Stimulated activated CD8-positive, alpha-beta memory T cell treated with anti-CD3 and anti-CD28 coated beads, Interleukin-12 subunit alpha, Interleukin-12 subunit beta, amount 100 ng/mL, for 24 hours (primary cell): ENCODE results near the gene RAB1B.

Experiments
- DNase-seq: peaks from one replicate; pipeline ENCODE4 v3.0.0-alpha.2; 2020; ENCODE audit errors: extremely low read depth

Gene RAB1B

GRCh38 chr11:66268244-66268951 is at the start of gene RAB1B:
TSS of gene RAB1B (plus strand) at chr11:66268639. CDS start at chr11:66268680, 41 bp downstream.
- peak; percentile 100 for DNase-seq

GRCh38 chr11:66218846-66219620 is 49.4 kb upstream of the RAB1B start:
- no peak for DNase-seq

DNA sequence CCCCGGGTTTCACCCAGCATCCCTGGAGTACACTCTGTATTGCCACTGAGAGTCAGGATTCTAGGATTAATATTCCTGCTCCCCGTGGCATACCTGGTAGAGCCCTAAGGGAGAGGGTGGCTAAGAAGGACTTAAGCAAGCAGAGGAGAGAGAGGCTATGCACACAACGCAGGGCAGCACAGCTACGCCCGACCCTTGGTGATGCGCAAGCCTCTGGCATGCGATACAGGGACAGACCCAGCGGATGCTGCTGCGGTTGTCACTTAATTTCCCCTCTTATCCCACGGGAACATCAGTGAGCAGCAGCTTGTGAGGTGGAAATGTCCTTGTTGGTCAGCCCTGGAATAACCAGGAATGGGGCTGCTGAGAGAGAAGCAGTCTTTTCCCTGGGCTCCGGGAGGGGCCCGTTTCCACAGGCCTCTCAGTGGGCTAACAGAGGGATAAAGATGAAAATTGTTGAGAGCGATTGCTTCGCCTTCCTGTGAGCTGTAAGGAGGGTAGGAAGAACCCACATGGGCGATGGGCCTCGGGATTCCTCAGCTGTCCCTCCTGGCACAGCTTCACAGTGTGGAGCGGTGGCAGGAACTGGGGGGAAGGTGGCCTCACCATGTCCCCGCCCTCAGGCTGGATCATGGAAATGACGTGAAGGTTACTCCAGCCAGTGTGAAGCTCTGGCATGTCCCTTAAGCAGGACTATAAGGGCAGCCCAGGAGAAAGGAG is 48.4 kb upstream of the RAB1B start:
- DNase-seq = no peak

DNA sequence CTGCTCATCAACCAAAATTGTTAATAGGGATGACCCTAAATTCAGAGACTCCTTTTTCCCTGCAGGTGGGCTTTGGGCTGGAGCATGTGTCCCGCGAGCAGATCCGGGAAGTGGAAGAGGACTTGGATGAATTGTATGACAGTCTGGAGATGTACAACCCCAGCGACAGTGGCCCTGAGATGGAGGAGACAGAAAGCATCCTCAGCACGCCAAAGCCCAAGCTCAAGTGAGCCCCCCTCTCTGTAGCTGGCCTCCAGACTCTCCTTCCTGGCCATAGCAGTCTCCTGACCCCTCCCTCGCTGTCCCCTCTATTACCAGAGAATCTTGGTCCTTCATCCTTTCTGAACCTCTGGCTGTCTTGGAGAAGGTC is 47.9 kb upstream of the RAB1B start:
- no peak for DNase-seq

- no peak for DNase-seq
Observed at GRCh38 chr11:66221012-66221411, 47.4 kb upstream of the RAB1B start.

GRCh38 chr11:66221726-66222236 is 46.7 kb upstream of the RAB1B start:
- no peak for DNase-seq

GRCh38 chr11:66222358-66223149 is 45.9 kb upstream of the RAB1B start:
- peak; percentile 73 for DNase-seq

GRCh38 chr11:66224226-66224855 is 44.1 kb upstream of the RAB1B start:
- no peak for DNase-seq

DNA sequence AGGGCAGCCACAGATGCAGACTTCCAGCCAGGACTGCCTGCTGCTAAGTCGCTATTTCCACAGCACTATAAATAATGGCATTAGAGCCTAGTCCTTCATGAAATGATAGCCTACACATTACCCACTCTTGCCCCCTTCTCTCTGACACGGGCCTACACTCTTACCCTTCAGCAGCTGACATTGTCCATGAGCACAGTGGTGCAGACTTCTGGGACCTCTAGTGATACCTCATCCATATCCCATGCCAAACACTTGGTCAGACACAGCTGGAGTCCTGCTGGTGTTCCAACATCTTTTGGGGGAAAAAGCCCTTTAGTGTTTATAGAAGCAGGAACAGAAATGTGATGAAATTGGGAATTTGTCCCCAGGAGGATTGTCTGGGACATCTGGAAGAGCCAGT is 43.4 kb upstream of the RAB1B start:
- no peak for DNase-seq

DNA sequence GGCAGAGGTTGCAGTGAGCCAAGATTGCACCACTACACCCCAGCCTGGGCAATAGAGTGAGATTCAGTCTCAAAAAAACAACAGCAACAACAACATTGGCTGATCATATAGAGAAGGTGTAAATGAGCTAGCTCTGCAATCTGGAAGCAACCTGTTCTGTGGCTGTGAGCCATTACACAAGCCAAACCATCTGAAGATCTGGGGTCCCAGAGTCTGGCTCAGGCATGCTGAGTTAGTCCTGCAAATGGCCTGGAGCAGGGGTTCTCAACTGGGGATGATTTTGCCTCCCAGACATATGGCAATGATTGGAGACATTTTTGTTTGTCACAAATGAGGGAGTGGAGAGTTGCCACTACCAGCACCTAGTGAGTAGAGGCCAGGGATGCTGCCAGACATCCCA is 42.3 kb upstream of the RAB1B start:
- DNase-seq = no peak

DNA sequence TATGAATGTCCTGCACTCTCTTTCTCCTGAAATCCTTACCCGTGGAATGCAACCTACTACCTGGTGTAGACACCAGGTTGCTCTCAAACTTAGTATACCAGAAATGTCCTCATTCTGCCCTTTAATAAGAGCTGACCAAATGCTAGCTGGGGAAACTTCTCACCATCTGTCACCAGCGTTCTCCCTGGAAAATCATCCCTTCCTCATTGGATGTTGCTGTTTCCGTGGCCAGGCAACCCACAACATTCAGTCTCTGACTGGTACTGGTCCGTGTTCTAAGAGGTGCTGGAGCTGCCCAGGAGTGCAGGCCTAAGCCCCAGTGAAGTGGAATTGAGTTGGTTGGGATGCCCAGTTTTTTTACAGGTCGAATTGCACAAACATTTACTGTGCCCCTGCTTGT is 40.7 kb upstream of the RAB1B start:
- DNase-seq = no peak

DNA sequence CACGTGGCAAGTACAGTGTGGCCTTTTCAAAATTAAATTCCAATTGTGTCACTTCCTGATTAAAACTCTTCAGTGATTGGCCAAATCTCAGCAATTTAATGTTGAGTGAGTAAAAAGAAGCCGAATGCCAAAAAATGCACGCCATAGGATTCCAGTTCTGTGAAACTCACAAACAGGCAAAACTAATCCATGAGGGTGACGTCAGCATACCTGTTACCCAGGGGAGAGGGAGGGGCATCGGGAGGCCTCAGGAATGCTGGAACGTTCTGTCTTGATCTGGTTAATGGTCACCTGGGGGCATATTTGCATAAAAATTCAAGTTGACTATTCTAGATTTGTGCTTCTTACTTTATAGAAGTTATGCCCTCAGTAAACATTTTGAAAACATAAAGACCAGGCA is 39.9 kb upstream of the RAB1B start:
- DNase-seq = no peak

- DNase-seq = no peak
Observed at GRCh38 chr11:66230156-66230555, 38.3 kb upstream of the RAB1B start.

- DNase-seq = no peak
Observed at GRCh38 chr11:66230978-66231377, 37.5 kb upstream of the RAB1B start.

DNA sequence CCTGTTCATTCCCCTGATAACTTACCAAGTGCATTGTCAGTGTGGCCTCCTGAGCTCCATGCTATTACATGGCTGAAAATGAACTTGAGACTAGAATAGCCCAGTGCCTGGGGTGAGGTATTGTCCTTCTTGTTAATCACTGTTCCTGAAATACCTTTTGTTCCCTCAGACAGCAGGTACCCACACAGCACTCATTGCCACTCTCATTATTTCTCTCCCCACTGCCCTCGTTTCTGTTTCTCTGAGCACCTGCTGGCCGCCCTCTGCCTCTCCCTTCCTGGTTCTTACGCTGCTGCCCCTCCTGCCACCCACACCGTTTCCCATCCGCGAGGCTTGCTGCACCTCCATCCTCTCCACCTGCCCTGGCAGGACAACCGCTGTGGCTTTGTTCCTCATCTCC is 36.9 kb upstream of the RAB1B start:
- no peak for DNase-seq

DNA sequence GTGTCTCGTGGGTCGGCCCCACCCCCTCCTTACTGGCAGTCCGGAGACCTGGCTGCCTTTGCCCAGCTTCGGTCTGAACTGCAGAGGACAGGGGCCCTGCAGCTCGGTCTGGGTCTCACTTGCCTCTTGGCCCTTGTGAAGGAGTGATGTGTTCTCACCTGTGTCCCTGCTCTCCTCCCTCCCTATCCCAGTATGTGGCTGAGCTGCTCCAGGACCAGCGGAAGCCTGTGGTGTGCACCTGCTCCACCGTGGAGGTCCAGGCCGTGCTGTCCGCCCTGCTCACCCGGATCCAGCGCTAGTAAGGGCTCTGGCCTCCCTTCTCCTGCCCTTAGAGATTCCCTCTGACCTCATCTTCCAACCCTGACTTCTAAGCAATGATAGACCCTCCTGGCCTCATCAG is 35.7 kb upstream of the RAB1B start:
- DNase-seq = no peak

DNA sequence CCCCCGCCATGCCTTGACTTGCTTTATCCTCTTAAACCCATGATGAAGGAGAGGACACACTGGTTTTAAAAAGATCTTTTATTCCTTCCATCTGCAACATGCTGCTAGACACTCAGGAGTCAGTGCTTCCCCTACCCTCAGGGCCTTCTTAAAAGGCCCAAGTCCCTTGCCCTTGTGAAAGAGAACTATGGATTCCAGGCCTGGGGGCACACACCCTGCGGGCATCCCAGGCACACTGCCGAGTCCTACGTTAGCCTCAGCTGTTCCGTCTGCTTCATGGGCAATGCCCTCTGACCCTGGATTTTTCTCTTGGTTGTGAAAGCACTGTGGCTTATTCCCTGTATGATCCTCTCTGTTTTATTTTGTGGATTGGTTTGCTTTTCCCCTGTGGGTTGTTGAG is 35.1 kb upstream of the RAB1B start:
- no peak for DNase-seq

DNA sequence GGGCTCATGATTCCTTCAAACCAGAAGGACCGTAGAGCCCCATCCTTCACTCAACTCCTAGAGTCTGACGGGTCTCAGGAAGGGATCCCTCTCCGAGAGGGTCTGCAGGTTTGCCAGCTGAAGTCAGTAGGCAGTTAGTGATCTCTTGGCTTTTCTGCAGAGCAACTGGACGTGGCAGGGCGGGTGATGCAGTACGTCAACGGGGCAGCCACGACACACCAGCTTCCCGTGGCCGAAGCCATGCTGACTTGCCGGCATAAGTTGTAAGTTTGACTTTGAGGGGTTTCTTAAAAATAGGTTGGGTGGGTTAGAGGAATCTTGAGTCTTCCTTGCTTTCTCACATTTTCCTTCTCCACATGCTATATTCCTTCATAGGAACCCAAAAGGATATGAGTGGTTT is 33.3 kb upstream of the RAB1B start:
- DNase-seq = no peak

DNA sequence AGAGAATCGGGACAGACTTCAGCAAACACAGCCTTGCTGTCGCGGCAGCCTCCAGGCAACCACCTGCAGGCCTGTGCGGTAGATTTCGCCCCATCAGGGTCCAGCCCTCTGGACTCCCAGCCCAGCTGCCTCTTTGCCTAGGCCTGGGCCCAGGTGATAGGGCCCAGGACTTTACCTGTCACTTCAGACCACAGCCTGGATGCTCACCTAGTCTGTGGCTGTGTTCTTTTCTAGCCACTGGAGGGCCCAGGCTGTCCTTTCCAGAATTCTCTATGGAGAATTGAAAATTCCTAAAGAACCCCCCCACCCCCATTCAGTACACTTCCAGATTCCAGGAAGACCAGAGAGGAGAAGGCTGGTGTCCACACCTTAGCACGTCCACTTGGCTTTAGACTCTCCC is 30.6 kb upstream of the RAB1B start:
- no peak for DNase-seq

DNA sequence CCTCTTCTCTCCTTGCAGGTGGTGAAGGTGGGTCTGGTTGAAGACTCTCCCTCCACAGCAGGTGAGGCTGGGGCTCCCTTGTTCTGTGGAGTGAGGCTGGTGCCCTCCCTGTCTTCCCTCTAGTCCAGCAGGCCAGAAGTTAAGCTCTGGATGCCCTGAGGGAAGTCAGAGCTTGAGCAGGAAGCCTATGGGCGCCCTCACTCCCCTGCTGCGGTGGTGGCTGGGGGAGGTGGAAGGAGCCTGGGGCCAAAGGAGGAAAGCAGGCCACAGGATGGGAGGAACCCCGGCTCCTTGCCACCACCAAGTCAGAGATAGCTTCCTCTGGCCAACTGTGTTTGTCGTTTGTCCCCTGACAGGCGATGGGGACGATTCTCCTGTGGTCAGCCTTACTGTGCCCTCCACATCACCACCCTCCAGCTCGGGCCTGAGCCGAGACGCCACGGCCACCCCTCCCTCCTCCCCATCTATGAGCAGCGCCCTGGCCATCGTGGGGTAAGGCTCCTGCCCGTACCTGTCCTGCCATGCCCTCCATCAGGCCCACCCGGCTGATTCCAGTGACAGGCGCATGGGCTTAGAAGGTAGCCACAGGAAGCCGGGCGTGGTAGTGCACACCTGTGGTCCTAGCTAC is 29.5 kb upstream of the RAB1B start:
- DNase-seq = no peak

DNA sequence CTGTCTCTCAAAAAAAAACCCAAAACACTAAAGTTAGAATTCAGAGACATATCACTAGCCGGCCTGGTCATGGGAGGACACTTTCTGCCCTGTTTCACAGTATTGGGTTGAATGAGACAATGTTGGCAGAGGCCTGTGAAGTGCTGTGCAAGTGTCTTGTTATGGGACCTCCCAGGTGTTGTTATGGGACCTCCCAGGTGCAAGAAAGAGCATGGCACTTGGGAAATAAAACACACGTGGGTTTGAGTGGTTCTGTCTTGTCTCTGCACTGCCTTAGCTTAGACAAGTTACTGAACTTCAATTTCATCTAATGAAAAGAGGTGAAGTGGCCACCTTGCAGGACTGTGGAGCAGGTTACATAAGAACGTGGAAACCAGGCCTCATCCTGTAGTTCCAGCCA is 28.9 kb upstream of the RAB1B start:
- DNase-seq = no peak
